Measurements from ENCODE around the gene PRR5L.
"Not testable (repeated sequence)": the region's sequence is repeated elsewhere in the genome, so short reads cannot be mapped to it uniquely, and the experiment has no call there.

PRR5L gene

GRCh38 chr11:36469881-36470802, 174.1 kb downstream of the PRR5L start:
- DNase-seq: no peak

DNA sequence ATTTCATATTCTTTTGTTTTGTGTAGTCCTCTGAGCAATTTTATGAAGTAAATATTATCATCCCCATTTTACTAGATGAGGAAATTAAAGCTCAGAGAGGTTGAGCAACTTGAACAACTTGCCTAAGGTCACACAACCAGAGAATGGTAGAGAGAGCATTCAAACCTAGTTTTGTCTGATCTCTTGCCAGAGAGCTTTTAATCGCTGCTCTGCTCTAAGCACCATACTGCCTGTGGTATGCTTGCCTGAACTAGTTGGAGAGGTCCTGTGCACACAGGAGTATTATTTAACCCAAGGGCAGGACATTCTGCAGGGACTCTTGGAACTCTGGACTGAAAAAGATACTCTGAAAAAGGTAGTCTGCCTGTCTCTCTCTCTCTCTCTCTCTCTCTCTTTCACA, 175.5 kb downstream of the PRR5L start:
- DNase-seq: no peak

DNA sequence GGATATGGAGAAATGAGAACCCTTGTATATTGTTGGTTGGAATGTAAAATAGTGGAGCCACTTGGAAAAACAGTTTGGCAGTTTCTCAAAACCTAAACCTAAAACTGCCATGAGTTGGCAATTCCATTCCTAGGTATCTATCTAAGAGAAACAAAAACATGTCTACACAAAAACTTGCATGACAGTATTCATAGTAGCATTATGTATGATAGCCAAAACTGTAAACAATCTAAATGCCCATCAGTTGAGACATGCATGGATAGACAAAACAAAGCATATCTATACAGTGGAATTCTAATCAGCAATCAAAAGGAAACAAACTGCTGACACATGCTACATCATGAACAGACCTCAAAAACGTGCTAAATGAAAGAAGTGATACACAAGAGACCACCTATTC, 179.1 kb downstream of the PRR5L start:
- DNase-seq: no peak

DNA sequence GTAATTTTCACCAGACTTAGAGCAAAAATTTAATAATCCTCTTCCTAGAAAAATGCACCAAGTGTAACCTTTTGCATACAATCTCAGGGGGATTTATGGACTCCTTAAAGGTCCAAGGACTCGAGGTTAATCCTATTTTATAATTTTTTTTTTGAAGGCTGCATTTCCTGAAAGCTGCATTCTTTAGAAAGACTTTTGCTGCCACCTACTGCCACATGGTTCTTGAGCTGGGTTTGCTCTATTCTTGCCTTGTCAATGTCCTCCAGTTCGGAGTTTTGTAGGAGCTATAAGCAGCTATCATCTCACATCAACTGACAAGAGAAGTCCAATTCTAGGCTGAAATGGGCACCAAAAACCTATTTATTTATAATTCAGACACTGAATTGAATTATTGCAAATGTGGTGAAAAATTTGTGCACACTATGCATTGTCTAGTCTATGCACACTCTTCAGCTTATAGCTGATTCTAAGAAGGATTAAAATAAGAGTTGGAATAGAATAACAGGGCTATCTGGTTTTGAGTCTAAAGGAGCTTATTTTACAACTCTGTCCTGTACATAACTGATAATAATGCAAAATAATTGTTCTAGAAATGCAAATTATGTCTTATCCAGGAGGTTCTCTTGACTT, 182.7 kb downstream of the PRR5L start:
- DNase-seq: no peak

DNA sequence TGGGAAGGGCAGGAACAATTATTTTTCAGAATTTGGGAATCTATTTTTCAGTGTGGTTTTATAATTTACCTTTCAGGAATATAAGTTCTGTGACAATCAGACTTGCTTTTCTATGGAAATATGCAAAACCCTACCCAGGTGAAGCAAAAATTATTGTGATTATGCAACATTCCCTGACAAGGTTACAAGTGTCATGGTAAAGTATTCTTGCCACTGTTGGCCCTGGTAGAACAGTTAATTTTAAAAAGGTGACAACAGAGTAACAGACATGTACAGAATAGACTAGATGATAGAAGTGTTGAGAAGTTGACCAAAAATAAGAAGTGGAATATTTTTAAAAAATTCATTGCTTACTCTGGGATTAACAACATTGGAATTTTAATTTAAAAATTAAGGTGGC, 184.7 kb downstream of the PRR5L start:
- DNase-seq: no peak

DNA sequence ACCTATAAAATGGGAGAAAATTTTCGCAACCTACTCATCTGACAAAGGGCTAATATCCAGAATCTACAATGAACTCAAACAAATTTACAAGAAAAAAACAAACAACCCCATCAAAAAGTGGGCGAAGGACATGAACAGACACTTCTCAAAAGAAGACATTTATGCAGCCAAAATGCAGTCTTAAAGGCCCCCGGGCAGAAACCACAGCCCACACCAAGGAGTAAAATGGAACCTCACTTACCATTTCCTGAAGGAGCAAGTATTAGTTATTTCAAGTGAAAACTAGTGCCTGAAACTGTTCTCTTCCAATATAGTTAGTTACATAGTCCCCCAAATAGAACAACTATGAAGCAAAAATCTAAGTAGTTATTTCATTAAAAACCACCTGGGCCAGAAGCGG, 187.0 kb downstream of the PRR5L start:
- not testable (repeated sequence) for DNase-seq

DNA sequence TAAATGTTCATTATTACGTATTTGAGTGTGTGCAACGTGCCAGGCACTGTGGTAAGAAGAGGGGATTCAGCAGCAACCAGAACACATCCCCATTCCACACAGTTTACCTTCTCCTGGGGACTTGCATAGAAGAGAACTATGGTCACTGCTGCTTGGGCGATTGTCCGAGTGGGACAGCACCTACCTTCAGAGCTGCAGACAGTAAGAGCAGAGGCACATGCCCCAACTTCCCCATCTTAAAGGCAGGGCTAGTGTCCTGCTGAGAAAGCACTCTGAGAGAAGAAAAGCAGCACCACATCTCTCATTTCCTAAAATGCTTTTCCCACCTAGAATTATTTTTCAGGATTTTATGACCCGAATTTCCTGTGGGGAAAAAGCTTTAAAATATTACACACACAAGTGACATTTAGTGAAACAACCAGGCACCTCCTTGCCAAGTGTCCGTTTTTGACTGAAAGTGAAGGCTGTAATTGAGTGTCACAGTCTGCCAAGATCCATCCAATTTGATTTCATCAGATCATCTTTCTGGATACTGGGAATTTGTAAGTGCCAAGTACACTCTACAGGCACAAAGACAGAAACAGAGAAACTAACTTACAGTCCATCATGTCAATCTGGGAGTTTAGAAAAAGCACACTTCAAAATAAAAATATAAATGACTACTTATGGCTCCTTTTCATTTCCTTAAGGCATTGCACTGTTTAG, 189.4 kb downstream of the PRR5L start:
- no peak for DNase-seq

GRCh38 chr11:36487619-36488018, 191.5 kb downstream of the PRR5L start:
- DNase-seq: no peak

DNA sequence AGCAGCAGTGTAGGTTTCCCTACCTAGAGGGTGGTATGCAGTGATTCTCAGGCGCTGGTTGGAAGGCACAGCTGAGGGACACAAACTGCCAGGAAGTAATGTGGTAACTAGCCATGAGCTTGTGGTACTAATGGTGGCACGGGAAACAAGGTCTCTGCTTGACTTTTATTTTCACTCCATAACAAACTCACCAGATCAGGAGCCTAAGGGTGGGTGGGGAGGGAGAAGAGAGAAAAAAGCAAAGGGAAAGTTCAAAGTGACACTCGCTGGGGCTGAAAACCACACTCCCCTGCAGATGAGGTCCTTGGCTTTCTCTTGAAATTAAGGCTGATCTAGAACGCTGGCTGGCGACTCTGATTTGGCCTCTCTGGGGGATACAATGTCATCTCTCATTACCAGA, 192.0 kb downstream of the PRR5L start:
- no peak for DNase-seq

GRCh38 chr11:36490026-36490806, 194.1 kb downstream of the PRR5L start:
- DNase-seq: no peak

DNA sequence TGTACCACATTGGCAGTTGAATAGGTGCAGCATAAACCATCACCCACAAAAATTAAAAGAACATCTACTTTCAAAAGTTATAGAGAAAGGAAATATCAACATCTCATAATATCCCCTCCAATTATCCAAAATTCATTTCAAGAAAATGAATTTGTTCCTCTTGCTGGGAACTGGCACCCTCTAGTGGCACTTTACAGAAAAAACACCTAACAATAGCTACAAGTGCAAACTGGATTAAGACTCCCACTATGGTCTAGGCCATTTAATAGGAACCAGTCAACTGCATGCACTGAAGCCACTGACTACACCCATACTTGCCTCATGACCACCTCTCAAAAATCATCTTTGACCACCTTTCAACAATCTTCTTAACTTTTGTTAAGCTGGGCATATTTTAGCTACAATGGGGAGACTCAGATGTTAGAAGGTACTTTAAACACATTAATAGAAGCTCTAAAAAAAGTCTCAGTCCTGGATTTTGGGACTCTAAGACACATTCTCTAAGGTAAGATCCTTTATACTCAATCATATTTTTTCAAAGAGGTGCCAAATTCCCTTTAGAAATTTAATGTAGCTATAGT, 196.7 kb downstream of the PRR5L start:
- DNase-seq: no peak

DNA sequence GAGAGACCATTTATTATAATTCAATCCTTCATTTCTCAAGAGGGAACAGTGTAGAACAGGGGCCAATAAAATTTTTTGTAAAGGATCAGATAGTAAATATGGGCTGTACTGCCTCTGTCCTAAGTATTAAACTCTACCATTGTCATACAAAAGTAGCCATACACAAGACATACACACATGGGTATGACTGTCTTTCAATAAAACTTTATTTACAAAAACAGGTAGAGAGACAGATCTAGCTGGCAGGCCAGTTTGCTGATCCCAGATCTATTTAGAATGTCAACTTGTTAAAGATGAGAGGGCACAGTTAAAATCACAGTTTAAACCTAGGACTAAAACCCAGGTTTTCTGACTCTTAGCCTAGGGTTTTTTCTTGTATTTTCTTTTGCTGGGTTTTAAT, 197.2 kb downstream of the PRR5L start:
- DNase-seq: no peak

- no peak for DNase-seq
These were observed 202.6 kb downstream of the PRR5L start for GRCh38 chr11:36498721-36499120.

GRCh38 chr11:36499315-36499714, 203.2 kb downstream of the PRR5L start:
- DNase-seq: no peak

GRCh38 chr11:36500315-36500721, 204.2 kb downstream of the PRR5L start:
- no peak for DNase-seq

DNA sequence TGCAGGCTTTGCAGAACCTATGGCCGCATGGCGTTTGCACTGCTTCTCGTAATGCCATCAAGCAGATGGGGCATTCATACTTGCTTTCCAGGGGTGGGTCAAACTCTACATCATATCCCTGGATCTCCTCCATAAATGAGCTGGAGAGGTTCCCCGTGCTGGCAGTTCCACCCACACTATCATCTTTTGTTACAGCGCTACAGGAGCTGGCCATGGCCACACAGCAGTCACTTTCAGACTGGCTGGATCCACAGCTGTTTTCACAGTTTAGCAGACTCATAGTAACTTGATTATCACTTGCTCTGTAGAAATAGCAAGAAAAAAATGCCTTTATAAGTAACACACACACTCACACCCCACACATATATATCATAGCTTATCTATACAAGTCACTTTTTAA, 205.1 kb downstream of the PRR5L start:
- no peak for DNase-seq

DNA sequence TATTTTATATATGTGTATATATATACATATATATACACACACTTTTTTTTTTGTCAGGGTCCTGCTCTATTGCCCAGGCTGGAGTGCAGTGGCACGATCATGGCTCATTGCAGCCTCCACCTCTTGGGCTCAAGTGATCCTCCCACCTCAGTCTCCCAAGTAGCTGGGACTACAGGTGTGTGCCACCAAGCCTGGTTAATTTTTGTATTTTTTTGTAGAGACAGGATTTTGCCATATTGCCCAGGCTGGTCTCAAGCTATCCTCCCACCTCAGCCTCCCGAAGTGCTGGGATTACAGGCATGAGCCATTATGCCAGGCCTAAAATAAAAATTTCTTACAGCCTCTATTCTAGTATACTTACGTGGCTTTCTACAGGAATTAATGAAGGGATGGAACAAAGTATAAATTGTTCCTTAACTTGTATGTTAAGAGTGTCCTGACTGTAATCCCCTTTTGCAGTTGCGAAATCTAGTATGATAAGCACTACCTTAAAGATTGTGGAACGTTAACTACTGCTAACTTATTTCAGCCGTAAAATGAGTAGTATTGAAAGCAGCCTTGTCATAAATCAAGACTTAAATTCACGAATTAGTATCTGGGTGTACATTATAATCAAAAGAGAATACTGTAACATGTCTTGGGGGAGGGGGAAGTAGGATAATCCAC, 211.9 kb downstream of the PRR5L start:
- DNase-seq: no peak

DNA sequence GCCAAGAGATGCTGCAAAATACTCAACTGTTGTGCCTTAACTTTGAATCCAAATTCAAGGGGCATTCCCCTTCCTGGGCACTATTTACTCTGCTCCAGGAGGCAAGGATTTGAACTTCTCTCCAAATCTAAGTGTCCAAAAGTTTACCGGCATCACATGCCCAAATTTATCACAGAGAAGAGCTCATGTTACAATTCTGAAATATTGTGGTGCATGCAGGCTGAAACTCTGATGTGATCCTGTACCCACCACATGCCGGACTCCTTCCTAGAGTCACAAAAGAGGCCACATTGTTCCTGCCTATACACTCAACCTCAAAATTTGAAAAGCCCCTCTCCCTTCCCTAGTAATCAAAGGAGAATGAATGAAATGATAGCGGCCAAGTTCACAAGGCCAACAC, 212.7 kb downstream of the PRR5L start:
- DNase-seq: no peak

DNA sequence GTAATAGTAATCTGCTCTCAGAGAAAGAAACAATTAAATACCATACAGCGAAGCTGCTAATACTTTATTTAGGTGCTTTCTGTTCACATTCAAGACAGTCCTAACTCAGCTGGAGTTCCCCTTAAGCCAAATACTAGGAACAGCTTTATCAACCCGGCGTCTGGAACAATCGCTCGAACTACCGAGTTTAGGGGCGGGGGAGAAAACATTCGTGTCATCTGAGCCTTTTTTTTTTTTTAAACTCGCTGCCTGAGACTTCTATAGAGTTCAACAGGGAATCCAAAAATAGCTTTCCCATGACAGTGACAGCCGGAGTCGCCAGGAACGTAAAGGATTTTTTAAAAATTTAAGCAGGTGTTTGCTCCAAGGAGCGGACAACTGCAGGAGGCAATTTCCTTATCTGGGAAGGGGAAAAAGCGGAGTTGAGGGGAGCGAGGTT, 213.1 kb downstream of the PRR5L start:
- no peak for DNase-seq

DNA sequence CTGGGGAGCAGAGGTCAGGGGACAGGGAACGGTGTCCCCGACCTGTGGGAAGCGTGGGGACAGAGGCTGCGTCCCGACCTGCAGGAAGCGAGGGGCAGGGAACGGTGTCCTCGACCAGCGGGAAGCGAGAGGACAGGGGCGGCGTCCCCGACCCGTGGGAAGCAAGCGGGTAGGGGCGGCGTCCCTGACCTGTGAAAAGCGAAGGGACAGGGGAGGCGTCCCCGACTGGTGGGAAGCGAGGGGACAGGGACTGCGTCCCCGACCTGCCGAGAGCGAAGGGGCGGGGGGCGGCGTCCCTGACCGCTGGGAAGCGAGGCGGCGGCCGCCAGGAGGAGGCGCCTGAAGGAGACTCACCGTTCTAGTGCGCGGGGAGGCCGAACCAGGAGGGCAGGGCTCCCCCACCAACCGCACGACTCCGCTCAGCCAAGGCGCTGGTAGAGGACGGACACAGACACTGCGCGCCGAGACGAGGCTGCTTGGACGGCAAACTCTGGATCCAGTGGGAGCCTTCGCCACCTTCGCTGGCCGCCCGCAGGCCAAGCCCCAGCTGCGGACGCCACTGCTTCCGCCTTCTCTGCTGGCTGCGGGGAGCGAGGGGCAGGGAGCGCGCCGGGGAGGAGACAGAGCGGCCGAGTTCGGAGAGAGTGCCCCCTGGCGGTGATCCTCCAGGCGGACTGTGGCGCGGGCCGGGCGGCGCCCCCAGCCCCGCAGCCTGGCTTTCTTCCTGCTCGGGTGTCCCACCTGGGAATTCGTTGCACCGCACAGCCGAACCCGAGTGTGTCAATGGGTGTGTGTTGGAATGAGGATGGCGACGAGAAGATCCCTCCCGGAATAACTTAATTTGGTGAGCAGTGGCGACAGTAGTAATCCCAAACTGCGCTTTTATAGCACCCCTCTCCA, 213.9 kb downstream of the PRR5L start, which contains the start of gene TRAF6:
Gene TRAF6, minus strand, starts transcription at position 579 of the 900 bp plus-strand sequence. CDS start 8,757 bp downstream, outside the sequence.
- peak; percentile 80 for DNase-seq

- no peak for DNase-seq
These were observed 214.5 kb downstream of the PRR5L start for GRCh38 chr11:36510594-36510942.
